Measurements from ENCODE around the gene MAP7. TPM values are rescaled to one million over a fixed set of nuclear protein-coding genes. Genes with fewer than 3 reads are reported as not detected.

MAP7 gene
- polyA plus RNA-seq, 1 donor from 2014 or later = 5.1 TPM

- Histone ChIP-seq H3K4me2 (ENCODE audit: low read length) (no peak overlapping the region), H3K79me2 (replicated peaks; ENCODE audit: insufficient read depth, low read length) (no peaks in the 10 kb centered on the region)
These were observed 84.4 kb downstream of the MAP7 start for GRCh38 chr6:136465766-136466303.

GRCh38 chr6:136464874-136465273, 85.3 kb downstream of the MAP7 start:
- TF ChIP-seq EP300 (conservative IDR thresholded peaks at IDR 0.05; ENCODE audit: poor library complexity, severe bottlenecking) (no peak), REST (IDR thresholded peaks at IDR 0.05; ENCODE audit: borderline replicate concordance) (no peak)
- Histone ChIP-seq H3K4me2 (ENCODE audit: low read length) (no peak overlapping the region), H3K79me2 (replicated peaks; ENCODE audit: insufficient read depth, low read length) (no peaks in the 10 kb centered on the region), H3K36me3 (ENCODE audit: insufficient read depth, low read length) (no peaks in the 10 kb centered on the region), H3K27me3 (ENCODE audit: insufficient read depth, low read depth, low read length) (no peaks in the 10 kb centered on the region), H3K4me3 (ENCODE audit: low read length) (no peak overlapping the region), H3K9ac (ENCODE audit: low read length) (no peak overlapping the region), H3K9me3 (ENCODE audit: low read length) (no peaks in the 10 kb centered on the region), H2AFZ (ENCODE audit: low read depth, low read length) (no peak overlapping the region), H3K27ac (ENCODE audit: low read length) (no peak overlapping the region), H3F3A (ENCODE audit: insufficient read depth, low read length, poor library complexity, severe bottlenecking) (no peaks in the 10 kb centered on the region), H3K9me2 (ENCODE audit: insufficient read depth, low read length) (no peaks in the 10 kb centered on the region), H4K20me1 (ENCODE audit: insufficient read depth) (no peaks in the 10 kb centered on the region)

More at GRCh38 chr6:136465766-136466303, 84.4 kb downstream of the MAP7 start:
- no peaks in the 10 kb centered on the region for H4K20me1 ChIP-seq (ENCODE audit: insufficient read depth)
- no peak for TF ChIP-seq MXI1 (conservative IDR thresholded peaks at IDR 0.05; ENCODE audit: poor library complexity, severe bottlenecking)
- TF ChIP-seq EP300 (conservative IDR thresholded peaks at IDR 0.05; ENCODE audit: poor library complexity, severe bottlenecking) = no peak
- no peak for TF ChIP-seq EZH2 (IDR thresholded peaks at IDR 0.05; ENCODE audit: borderline replicate concordance, insufficient read depth, low read length, poor library complexity, severe bottlenecking)
- TF ChIP-seq SMC3 (conservative IDR thresholded peaks at IDR 0.05; ENCODE audit: poor library complexity) = no peak
- no peak for TF ChIP-seq CTCF (IDR thresholded peaks at IDR 0.05; ENCODE audit: poor library complexity, severe bottlenecking)
- TF ChIP-seq POLR2AphosphoS5 (IDR thresholded peaks at IDR 0.05) = no peak
- no peaks in the 10 kb centered on the region for H3K9me3 ChIP-seq (ENCODE audit: low read length)
- no peak overlapping the region for H3K27ac ChIP-seq (ENCODE audit: low read length)
- H3K9me2 ChIP-seq (ENCODE audit: insufficient read depth, low read length) = no peaks in the 10 kb centered on the region
- no peaks in the 10 kb centered on the region for H3K27me3 ChIP-seq (ENCODE audit: insufficient read depth, low read depth, low read length)
- H3K9ac ChIP-seq (ENCODE audit: low read length) = no peak overlapping the region
- no peaks in the 10 kb centered on the region for H3K36me3 ChIP-seq (ENCODE audit: insufficient read depth, low read length)
- no peak overlapping the region for H3K4me3 ChIP-seq (ENCODE audit: low read length)
- no peak overlapping the region for H2AFZ ChIP-seq (ENCODE audit: low read depth, low read length)
- no peaks in the 10 kb centered on the region for H3F3A ChIP-seq (ENCODE audit: insufficient read depth, low read length, poor library complexity, severe bottlenecking)

GRCh38 chr6:136464148-136464547, 86.1 kb downstream of the MAP7 start:
- Histone ChIP-seq H3K79me2 (replicated peaks; ENCODE audit: insufficient read depth, low read length) (no peaks in the 10 kb centered on the region), H3K27ac (ENCODE audit: low read length) (no peak overlapping the region), H3K4me3 (ENCODE audit: low read length) (no peak overlapping the region), H3K4me2 (ENCODE audit: low read length) (no peak overlapping the region), H2AFZ (ENCODE audit: low read depth, low read length) (no peak overlapping the region), H4K20me1 (ENCODE audit: insufficient read depth) (no peaks in the 10 kb centered on the region), H3K36me3 (ENCODE audit: insufficient read depth, low read length) (no peaks in the 10 kb centered on the region), H3K9me3 (ENCODE audit: low read length) (no peaks in the 10 kb centered on the region), H3K9ac (ENCODE audit: low read length) (no peak overlapping the region), H3K27me3 (ENCODE audit: insufficient read depth, low read depth, low read length) (no peaks in the 10 kb centered on the region), H3F3A (ENCODE audit: insufficient read depth, low read length, poor library complexity, severe bottlenecking) (no peaks in the 10 kb centered on the region), H3K9me2 (ENCODE audit: insufficient read depth, low read length) (no peaks in the 10 kb centered on the region)
- no peak for TF ChIP-seq REST (IDR thresholded peaks at IDR 0.05; ENCODE audit: borderline replicate concordance)
- no peak for TF ChIP-seq SMC3 (conservative IDR thresholded peaks at IDR 0.05; ENCODE audit: poor library complexity)
- TF ChIP-seq EZH2 (IDR thresholded peaks at IDR 0.05; ENCODE audit: borderline replicate concordance, insufficient read depth, low read length, poor library complexity, severe bottlenecking) = no peak
- no peak for TF ChIP-seq TAF1 (IDR thresholded peaks at IDR 0.05; ENCODE audit: low read depth)
- no peak for TF ChIP-seq EP300 (conservative IDR thresholded peaks at IDR 0.05; ENCODE audit: poor library complexity, severe bottlenecking)

All from neural cell (in vitro differentiated cells).